Adrenal gland (tissue), 5 donors: Measurements from ENCODE around the gene PPIL4.

Source experiments
- CTCF ChIP-seq, 6 experiments: fragments of 450-650 bp in 4 of 6; fragments of 200-600 bp in 2 of 6; sonication (generic) in 1 of 6; IDR thresholded peaks; 1 replicate in 5 of 6; 2 replicates in 1 of 6; pipeline versions ENCODE4 v1.5.1 to v1.8.0; 2016 to 2021; ENCODE audit warnings: antibody characterized with exemption in 6 of 6, mild to moderate bottlenecking in 2 of 6, moderate library complexity in 1 of 6
- POLR2A ChIP-seq, 2 donors: fragments of 450-650 bp; IDR thresholded peaks; one replicate each; pipeline ENCODE4 v1.6.1; 2017; ENCODE audit warnings: antibody characterized with exemption in 2 of 2, mild to moderate bottlenecking in 2 of 2, moderate library complexity in 1 of 2
- donor health status: DM: no; HTN: no; CAD: no.

- no peak for TF ChIP-seq CTCF (IDR thresholded peaks at IDR 0.05)
- no peak for TF ChIP-seq POLR2A (IDR thresholded peaks at IDR 0.05)
These were observed 6.1 kb upstream of the PPIL4 start for GRCh38 chr6:149551920-149552319.
